Measurements from ENCODE around the gene TMEM178A. TPM values are rescaled to one million over a fixed set of nuclear protein-coding genes. Genes with fewer than 3 reads are reported as not detected.

TMEM178A gene
- total and polyA plus RNA-seq, 12 donors: 0.35 to 46.4 (median 3.3) TPM; not detected in 1

GRCh38 chr2:39732482-39732881 is 66.8 kb downstream of the TMEM178A start:
- Histone ChIP-seq H3K9me3 (replicated peaks in 1 of 3) (no peaks in the 10 kb centered on the region), H3K4me1 (replicated peaks in 1 of 2) (peaks cover 0 to 9% of the 10 kb centered on the region in 2 donors), H3K27ac (no peak overlapping the region), H3K36me3 (replicated peaks in 1 of 2) (peaks cover 0 to 8% of the 10 kb centered on the region in 2 donors), H3K27me3 (no peaks in the 10 kb centered on the region), H3K4me3 (no peak overlapping the region)
- 76 to 97% (median 85%) methylated on average over 1 of the region's 1 CpG for WGBS, 4 donors
- intact Hi-C loops (cut with DNase I): no loop called here
- TF ChIP-seq CTCF (IDR thresholded peaks at IDR 0.05): no peak
- no peak for TF ChIP-seq POLR2A (IDR thresholded peaks at IDR 0.05)
- DNase-seq: no peak

- no peak for DNase-seq
- Histone ChIP-seq H3K27me3 (no peaks in the 10 kb centered on the region), H3K9me3 (replicated peaks in 1 of 3) (no peaks in the 10 kb centered on the region), H3K4me3 (no peak overlapping the region), H3K4me1 (replicated peaks in 1 of 2) (peaks cover 0 to 9% of the 10 kb centered on the region in 2 donors), H3K36me3 (replicated peaks in 1 of 2) (peaks cover 0 to 8% of the 10 kb centered on the region in 2 donors), H3K27ac (no peak overlapping the region)
- intact Hi-C loops (cut with DNase I): no loop called here
- TF ChIP-seq POLR2A (IDR thresholded peaks at IDR 0.05): no peak
- TF ChIP-seq CTCF (IDR thresholded peaks at IDR 0.05): no peak
- 92 to 97% (median 93%) methylated on average over 10 of the region's 10 CpGs for WGBS, 4 donors
Observed at GRCh38 chr2:39733070-39733674, 67.5 kb downstream of the TMEM178A start.

GRCh38 chr2:39734445-39734844 is 68.7 kb downstream of the TMEM178A start:
- no peaks in the 10 kb centered on the region for H3K27me3 ChIP-seq
- no peak overlapping the region for H3K27ac ChIP-seq
- intact Hi-C loops (cut with DNase I): no loop called here
- H3K36me3 ChIP-seq (replicated peaks in 1 of 2): peaks cover 0 to 8% of the 10 kb centered on the region in 2 donors
- no peak for DNase-seq
- TF ChIP-seq POLR2A (IDR thresholded peaks at IDR 0.05) (no peak), CTCF (IDR thresholded peaks at IDR 0.05) (no peak)
- no peaks in the 10 kb centered on the region for H3K9me3 ChIP-seq (replicated peaks in 1 of 3)
- peaks cover 0 to 9% of the 10 kb centered on the region in 2 donors for H3K4me1 ChIP-seq (replicated peaks in 1 of 2)
- H3K4me3 ChIP-seq: no peak overlapping the region

- intact Hi-C loops (cut with DNase I): no loop called here
- Histone ChIP-seq H3K9me3 (replicated peaks in 1 of 3) (no peaks in the 10 kb centered on the region), H3K27me3 (no peaks in the 10 kb centered on the region), H3K4me3 (no peak overlapping the region), H3K4me1 (replicated peaks in 1 of 2) (peaks cover 0 to 9% of the 10 kb centered on the region in 2 donors), H3K36me3 (replicated peaks in 1 of 2) (peaks cover 0 to 8% of the 10 kb centered on the region in 2 donors), H3K27ac (no peak overlapping the region)
- TF ChIP-seq POLR2A (IDR thresholded peaks at IDR 0.05) (no peak), CTCF (IDR thresholded peaks at IDR 0.05) (no peak)
- 97 to 100% (median 99%) methylated on average over 3 of the region's 3 CpGs for WGBS, 4 donors
- no peak for DNase-seq
Observed at GRCh38 chr2:39735648-39736047, 69.9 kb downstream of the TMEM178A start.
